Parathyroid adenoma (tissue), 2 donors: ENCODE data around the gene C22orf31.

Experiments
- H2AFZ ChIP-seq: fragments of 300-600 bp; sonication (generic); one replicate; pipeline ENCODE4 v1.7.0; 2017; ENCODE audit warnings: antibody characterized with exemption, mild to moderate bottlenecking
- H3K27ac ChIP-seq: fragments of 300-600 bp; sonication (generic); one replicate; pipeline ENCODE4 v1.7.0; 2017
- H3K27me3 ChIP-seq: fragments of 300-600 bp; sonication (generic); one replicate; pipeline ENCODE4 v1.7.0; 2017; ENCODE audit warnings: low read length; ENCODE audit not compliant: control insufficient read depth, insufficient read depth
- H3K36me3 ChIP-seq: fragments of 300-600 bp; sonication (generic); one replicate; pipeline ENCODE4 v1.7.0; 2017; ENCODE audit warnings: low read length; ENCODE audit not compliant: control insufficient read depth, insufficient read depth
- H3K4me1 ChIP-seq: fragments of 300-600 bp; sonication (generic); one replicate; pipeline ENCODE4 v1.7.0; 2017; ENCODE audit warnings: control low read depth
- H3K4me2 ChIP-seq: fragments of 300-600 bp; sonication (generic); one replicate; pipeline ENCODE4 v1.7.0; 2017; ENCODE audit warnings: low read length
- H3K4me3 ChIP-seq: fragments of 300-600 bp; sonication (generic); one replicate; pipeline ENCODE4 v1.7.0; 2017; ENCODE audit warnings: low read depth, low read length
- H3K79me2 ChIP-seq: fragments of 300-600 bp; sonication (generic); one replicate; pipeline ENCODE4 v1.7.0; 2017; ENCODE audit warnings: control low read depth
- H3K9ac ChIP-seq: fragments of 300-600 bp; sonication (generic); one replicate; pipeline ENCODE4 v1.7.0; 2017; ENCODE audit warnings: mild to moderate bottlenecking
- H3K9me3 ChIP-seq: fragments of 300-600 bp; sonication (generic); one replicate; pipeline ENCODE4 v1.7.0; 2017; ENCODE audit warnings: low read length; ENCODE audit not compliant: control insufficient read depth
- TF ChIP-seq, protein P1 (sequence below): fragments of 300-600 bp; sonication (generic); IDR thresholded peaks from one replicate; pipeline ENCODE4 v1.7.0; 2017; ENCODE audit warnings: antibody characterized with exemption, mild to moderate bottlenecking
- donor health status: primary hyperparathyroidism.

Gene C22orf31

DNA sequence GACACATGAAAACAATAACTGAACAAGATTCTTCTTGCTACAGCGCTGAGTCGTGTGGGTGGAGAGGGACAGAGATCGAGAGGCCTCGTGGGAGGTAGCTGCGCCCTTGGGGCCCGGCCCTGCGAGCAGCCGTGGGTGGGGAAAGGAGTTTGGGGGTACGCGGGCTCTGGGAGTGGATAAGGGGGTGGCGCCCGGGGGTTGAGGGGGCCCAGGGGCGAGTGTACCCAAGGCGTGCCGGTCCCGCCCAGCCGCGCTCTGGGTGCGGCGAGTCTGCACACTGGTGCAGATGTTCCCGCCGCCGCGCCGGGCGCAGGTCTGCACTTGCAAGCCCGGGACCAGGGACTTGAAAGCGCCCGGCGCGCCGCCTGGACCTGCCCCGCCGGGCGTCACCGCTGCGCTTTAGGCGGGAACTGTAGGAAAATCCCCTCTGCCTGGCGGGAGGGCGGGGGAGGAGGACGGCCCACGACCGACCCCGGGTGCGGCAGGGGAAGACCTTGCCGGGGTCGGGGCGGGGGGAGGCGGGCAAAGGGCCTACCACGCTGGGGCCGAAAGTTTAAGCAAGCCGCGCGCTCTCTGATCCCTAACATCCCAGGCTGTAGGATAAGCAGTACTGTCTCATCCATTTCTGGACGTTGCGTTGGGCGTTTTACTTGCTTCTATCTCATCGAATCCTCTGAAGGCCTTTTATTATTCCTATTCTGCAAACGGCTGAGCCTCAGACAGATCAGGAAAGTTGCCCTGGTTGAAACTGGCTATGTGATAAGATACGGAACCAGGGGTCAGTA lies 9.8 kb upstream of the C22orf31 start:
- Histone ChIP-seq H3K9ac (no peak overlapping the region), H3K79me2 (no peaks in the 10 kb centered on the region), H2AFZ (peak overlapping the region; percentile 46), H3K36me3 (no peaks in the 10 kb centered on the region), H3K4me3 (no peak overlapping the region), H3K4me1 (no peaks in the 10 kb centered on the region), H3K27ac (no peak overlapping the region), H3K9me3 (no peaks in the 10 kb centered on the region), H3K27me3 (no peaks in the 10 kb centered on the region), H3K4me2 (peak overlapping the region; percentile 7)
- TF ChIP-seq, protein P1, sequence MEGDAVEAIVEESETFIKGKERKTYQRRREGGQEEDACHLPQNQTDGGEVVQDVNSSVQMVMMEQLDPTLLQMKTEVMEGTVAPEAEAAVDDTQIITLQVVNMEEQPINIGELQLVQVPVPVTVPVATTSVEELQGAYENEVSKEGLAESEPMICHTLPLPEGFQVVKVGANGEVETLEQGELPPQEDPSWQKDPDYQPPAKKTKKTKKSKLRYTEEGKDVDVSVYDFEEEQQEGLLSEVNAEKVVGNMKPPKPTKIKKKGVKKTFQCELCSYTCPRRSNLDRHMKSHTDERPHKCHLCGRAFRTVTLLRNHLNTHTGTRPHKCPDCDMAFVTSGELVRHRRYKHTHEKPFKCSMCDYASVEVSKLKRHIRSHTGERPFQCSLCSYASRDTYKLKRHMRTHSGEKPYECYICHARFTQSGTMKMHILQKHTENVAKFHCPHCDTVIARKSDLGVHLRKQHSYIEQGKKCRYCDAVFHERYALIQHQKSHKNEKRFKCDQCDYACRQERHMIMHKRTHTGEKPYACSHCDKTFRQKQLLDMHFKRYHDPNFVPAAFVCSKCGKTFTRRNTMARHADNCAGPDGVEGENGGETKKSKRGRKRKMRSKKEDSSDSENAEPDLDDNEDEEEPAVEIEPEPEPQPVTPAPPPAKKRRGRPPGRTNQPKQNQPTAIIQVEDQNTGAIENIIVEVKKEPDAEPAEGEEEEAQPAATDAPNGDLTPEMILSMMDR, result no peak

DNA sequence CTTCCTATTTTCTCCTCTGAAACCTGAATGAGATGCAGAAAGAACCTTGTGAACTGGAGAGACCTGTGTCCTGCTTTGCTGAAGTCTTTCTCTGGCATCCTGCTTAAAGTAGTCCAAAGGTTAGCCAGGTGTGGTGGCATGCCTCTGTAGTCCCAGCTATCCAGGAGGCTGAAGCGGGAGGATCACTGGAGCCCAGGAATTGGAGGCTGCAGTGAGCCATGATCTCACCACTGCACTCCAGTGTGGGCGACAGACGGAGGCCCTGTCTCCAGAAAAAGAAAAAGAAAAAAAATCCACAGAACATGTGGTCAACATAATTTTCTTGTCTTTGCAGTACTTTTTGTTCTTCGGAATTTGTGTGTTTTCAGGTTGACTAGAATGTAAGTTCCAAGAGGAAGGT lies 8.9 kb upstream of the C22orf31 start:
- no peak overlapping the region for H3K27ac ChIP-seq
- no peaks in the 10 kb centered on the region for H3K79me2 ChIP-seq
- TF ChIP-seq, protein P1, result no peak
- H2AFZ ChIP-seq, result no peak overlapping the region
- H3K36me3 ChIP-seq, result no peaks in the 10 kb centered on the region
- no peaks in the 10 kb centered on the region for H3K4me1 ChIP-seq
- H3K4me2 ChIP-seq, result no peak overlapping the region
- H3K9ac ChIP-seq, result no peak overlapping the region
- no peaks in the 10 kb centered on the region for H3K27me3 ChIP-seq
- no peaks in the 10 kb centered on the region for H3K9me3 ChIP-seq
- H3K4me3 ChIP-seq, result no peak overlapping the region

DNA sequence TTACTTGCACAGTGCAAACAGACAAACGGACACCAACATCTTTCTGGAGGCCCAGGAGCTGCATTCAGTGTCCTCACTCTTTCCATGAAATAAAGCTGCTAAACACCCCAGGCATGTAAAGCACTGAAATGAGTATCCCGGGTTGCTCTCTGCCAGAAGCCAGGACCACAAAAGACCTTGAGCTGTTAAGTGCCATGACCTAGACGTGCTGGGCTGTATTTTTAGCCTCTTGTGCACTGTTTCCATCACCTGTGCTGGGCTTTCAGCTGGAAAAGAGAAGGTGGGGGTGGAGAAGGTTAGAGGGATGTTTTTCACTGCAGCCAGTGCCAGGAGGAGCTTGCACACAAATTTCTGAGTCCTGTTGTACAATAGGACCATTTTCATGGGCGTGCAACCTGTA lies 7.8 kb upstream of the C22orf31 start:
- H3K27me3 ChIP-seq, result no peaks in the 10 kb centered on the region

DNA sequence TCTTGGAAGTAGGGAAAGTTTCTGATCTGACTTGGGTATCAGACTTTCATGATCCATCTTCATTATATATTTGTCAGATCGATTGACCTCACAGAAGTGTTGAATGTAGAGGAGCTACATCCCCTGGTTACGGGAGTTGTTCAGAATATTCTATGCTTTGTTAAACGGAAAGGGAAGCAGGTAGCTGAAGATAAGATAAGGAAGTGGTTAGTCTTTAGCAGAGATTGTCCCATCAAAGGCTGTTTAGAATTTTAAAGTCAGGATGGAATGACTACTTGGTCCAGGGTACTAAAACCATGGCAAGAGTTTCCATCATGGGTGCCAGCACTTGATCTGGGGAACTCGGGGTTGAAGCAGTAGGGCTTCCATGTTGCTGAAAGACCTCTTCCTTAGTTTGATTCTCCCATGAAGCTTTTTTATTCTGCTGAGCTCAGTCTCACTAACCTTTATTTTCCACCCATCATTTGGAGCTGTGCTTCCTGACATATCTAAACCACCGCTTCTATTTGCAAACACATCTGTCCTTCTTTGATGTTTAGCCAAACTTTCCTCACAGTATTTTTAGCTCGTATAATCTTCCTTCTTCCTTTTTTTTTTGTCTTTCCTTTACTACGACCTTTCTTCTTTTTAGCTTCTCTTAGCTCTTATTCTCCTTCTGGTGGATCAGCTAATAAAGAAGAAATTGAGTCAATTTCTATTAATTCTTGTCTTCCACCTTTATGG lies 4.0 kb upstream of the C22orf31 start:
- Histone ChIP-seq H3K9ac (no peak overlapping the region), H3K27me3 (no peaks in the 10 kb centered on the region), H3K4me2 (no peak overlapping the region), H3K9me3 (no peaks in the 10 kb centered on the region), H3K79me2 (no peaks in the 10 kb centered on the region), H3K36me3 (no peaks in the 10 kb centered on the region), H3K27ac (no peak overlapping the region), H2AFZ (no peak overlapping the region), H3K4me1 (no peaks in the 10 kb centered on the region), H3K4me3 (no peak overlapping the region)
- TF ChIP-seq, protein P1, result no peak

More for the DNA sequence above, 7.8 kb upstream of the C22orf31 start:
- Histone ChIP-seq H3K4me3 (no peak overlapping the region), H3K9ac (no peak overlapping the region), H3K4me2 (no peak overlapping the region), H3K79me2 (no peaks in the 10 kb centered on the region), H3K4me1 (no peaks in the 10 kb centered on the region), H3K27ac (no peak overlapping the region), H2AFZ (no peak overlapping the region), H3K36me3 (no peaks in the 10 kb centered on the region), H3K9me3 (no peaks in the 10 kb centered on the region)
- TF ChIP-seq, protein P1, result no peak
